HG03064 (cell line): Measurements from ENCODE around the gene MAU2.
A peak's percentile ranks its signal among the peaks of the same experiment; 100 is the strongest.
"Not testable (repeated sequence)": the region's sequence is repeated elsewhere in the genome, so short reads cannot be mapped to it uniquely, and the experiment has no call there.

Experiments used
- ATAC-seq: cut with Tn5 transposase; IDR thresholded peaks from one replicate; pipeline ENCODE4 v1.9.1; 2021; ENCODE audit warnings: low read depth; ENCODE audit not compliant: unreplicated experiment

Gene MAU2

GRCh38 chr19:19343762-19344161, 23.1 kb downstream of the MAU2 start:
- no peak for ATAC-seq

DNA sequence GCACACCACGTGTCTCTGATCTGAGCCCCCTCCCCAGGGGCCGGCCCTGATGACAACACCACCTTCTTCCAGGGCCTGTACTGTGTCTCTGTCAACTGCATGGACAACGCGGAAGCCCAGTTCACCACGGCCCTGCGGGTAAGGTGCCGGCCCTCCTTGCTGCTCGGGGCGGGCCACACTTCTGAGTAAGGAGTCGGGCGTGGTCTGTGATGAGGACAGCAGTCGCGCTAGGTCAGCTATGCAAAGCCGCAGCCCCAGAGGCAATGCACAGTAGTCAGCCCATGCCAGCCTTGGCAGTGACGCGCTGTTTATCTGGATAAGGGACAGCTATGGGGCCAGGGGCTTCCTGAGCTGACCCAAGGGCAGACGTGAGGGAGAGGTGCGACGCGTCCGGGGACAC, 24.6 kb downstream of the MAU2 start:
- no peak for ATAC-seq

DNA sequence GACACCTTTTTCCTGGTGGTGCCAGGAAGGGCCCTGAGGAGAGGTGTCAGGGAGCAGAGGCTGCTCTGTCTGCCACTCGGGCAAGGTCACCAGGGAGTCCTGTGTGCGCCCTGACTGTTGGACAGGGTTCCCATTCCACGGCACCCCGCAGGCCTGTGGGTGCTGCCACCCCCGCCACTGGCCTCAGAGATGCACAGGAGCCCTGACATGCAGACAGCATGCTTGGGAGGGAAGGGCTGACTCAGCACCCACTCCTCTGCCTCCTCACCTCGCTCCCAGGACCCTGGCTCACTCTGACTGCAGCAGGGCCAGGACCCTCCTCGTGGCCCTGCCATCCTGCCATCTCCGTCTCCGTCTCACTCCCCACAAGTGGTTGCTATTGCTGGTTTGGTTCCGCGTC, 25.3 kb downstream of the MAU2 start:
- no peak for ATAC-seq

GRCh38 chr19:19347401-19348110, 26.9 kb downstream of the MAU2 start:
- no peak for ATAC-seq

DNA sequence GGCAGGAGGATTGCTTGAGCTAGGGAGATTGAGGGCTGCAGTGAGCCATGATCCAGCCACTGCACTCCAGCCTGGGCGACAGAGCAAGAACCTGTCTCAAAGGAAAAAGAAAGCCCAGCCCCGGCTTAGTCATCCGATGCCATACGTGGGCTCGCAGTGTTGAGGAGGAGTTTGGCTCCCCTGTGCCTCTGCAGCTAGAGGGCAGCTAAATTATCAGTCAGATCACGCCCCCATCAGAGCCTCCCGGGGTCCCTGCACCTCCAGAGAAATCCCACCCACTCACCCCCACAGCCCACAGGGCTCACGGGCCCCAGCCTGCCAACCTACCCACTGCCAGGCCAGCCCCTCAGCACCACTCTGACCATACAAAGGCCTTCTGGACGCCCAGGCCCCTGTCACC, 27.6 kb downstream of the MAU2 start:
- no peak for ATAC-seq

- no peak for ATAC-seq
These were observed 28.7 kb downstream of the MAU2 start for GRCh38 chr19:19349365-19349764.

- not testable (repeated sequence) for ATAC-seq
These were observed 30.1 kb downstream of the MAU2 start for GRCh38 chr19:19350756-19351155.

DNA sequence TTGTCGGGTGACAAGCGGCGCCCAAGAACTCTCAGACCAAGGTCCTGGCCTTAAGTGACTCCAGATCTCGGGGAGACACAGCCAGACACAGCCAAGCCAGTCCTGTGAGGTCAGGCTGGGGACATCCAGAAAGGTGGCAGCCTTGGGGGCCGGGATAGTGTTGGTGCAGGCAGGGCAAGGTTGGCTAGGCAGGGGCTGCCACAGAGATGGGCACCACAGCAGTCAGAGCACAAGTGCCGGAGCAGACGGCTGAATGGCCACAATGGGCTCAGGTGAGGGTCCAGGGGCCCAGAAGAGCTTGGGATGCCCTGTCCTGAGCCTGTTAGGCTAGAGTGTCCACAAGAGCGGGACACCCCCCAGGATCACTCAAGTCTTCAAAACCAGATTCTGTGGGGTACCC, 32.2 kb downstream of the MAU2 start:
- ATAC-seq, result no peak

DNA sequence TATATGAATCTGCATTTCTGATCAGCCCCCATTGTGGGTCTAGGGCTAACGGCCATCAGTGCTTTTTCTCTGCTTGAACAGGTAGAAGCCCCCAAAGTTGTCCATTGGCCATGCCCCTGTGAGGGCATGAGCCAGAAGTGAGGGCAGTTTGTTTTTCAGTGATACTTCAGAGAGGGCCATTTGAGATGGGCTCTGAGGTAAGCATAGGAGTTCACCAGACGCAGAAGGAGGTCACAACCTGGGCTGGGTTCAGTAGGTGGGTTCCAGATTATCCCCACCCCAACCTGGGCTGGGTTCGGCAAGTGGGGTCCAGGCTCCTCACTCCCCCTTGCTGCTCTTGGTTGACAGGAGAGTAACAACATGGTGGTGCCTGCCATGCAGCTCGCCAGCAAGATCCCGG, 33.4 kb downstream of the MAU2 start:
- no peak for ATAC-seq

DNA sequence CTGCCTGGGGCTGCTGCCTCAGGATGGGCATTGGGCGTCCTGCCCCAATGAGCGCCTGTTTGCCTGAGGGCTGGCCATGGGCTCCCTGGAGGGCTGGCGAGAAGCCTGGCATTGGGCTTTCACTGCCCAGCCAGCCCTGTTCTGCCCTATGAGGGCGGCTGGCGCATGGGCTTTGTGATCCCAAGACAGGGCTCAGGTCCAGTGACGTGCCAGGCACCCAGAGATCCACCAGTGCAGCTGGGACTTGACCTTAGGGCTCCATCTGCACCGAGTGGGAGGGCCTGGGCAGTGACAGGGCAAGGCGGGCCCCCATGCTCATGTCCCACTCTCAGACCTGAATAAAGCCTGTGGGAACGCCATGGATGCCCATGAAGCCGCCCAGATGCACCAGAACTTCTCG, 34.3 kb downstream of the MAU2 start:
- no peak for ATAC-seq

DNA sequence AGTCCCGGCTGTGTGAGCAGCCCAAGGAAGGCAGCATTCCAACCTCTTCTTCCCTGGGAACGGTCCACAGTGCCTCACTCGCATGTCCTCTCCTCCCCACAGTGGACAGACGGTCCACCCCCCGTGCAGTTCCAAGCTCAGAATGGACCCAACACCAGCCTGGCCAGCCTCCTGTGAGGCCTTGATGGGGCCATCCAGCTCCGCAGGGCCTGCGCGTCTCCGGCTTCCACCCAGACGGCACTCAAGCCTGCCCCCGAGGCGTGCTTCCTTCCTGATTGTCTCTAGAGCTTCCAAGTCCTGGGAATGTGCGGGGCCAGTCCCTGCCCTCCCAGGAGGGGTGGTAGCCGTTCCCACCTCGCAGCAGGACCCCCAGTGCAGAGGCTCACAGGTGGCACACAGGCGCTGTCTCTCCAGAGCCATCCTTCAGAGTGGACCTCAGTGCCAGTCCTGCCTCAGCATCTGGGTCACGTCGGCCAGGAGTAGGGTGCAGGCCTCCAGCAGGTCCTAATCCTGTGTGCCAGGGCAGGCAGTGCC, 35.0 kb downstream of the MAU2 start:
- ATAC-seq, result no peak

DNA sequence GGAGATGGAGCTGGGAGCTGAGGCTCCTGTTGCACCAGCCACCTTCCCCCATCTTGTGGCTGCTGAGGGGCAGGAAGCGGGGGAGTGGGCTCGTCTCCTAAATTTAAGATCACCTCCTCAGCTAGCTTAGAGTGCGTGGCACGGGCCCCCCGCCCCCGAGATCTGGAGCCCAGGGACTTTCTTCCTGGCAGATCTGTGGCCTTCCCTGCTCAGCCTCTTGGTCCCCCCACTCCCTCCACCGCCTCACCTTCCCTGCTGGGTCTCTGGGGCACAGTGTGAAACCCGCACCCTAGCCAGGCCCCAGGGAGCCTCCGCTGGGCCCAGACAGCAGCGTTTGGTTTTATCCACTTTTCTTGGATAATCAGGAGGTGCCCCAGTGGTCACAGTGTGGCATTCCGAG, 35.9 kb downstream of the MAU2 start:
- no peak for ATAC-seq

- no peak for ATAC-seq
These were observed 36.4 kb downstream of the MAU2 start for GRCh38 chr19:19356901-19357566.

- ATAC-seq, result peak; percentile 67
These were observed 40.5 kb downstream of the MAU2 start for GRCh38 chr19:19361075-19361594.

DNA sequence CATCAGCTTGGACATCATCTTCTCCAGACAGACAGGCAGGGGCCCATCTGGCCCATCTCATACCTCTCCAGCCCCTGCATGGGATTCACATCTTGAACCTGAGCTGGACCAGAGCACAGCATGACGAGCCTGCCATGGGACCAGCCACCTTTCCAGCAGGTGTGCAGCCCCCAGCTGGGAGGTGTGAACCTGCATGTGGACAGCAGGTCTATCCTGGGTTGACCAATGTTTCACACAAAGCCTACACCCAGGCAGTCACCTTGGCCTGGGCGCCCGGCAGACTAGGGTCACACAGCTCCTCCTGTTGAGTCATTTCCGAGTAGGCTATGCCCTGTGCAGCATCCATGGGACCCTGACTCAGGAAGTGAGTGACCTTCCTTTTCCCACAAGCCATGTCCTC, 41.4 kb downstream of the MAU2 start:
- ATAC-seq, result no peak

- no peak for ATAC-seq
These were observed 46.1 kb downstream of the MAU2 start for GRCh38 chr19:19366434-19367396.

GRCh38 chr19:19368087-19368486, 47.5 kb downstream of the MAU2 start:
- no peak for ATAC-seq

- ATAC-seq, result no peak
These were observed 50.4 kb downstream of the MAU2 start for GRCh38 chr19:19371059-19371458.

GRCh38 chr19:19372656-19373416, 52.2 kb downstream of the MAU2 start:
- ATAC-seq, result peak; percentile 65

DNA sequence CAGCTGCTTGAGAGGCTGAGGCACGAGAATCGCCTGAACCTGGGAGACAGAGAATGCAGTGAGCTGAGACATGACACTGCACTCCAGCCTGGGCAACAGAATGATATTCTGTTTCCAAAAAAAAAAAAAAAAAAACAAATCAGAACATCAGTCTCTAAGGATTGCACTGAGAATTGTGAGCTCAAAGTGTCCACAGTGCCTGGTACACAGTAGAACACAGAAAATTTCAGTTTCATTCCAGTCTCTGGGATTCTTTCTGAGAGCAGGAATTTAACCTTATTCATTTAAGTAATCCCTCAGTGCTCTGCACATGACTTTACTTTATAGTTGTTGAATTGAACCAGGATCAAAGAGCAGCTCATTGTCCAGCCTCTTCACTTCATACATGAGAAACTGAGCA, 58.9 kb downstream of the MAU2 start:
- ATAC-seq, result no peak
